GM10847 (cell line): Measurements from ENCODE around the gene NEO1.

ENCODE experiments used
- POLR2A ChIP-seq: IDR thresholded peaks from 2 replicates; pipeline ENCODE4 v1.6.1; 2011; ENCODE audit not compliant: insufficient read length; ENCODE audit errors: extremely low read depth

NEO1 gene

DNA sequence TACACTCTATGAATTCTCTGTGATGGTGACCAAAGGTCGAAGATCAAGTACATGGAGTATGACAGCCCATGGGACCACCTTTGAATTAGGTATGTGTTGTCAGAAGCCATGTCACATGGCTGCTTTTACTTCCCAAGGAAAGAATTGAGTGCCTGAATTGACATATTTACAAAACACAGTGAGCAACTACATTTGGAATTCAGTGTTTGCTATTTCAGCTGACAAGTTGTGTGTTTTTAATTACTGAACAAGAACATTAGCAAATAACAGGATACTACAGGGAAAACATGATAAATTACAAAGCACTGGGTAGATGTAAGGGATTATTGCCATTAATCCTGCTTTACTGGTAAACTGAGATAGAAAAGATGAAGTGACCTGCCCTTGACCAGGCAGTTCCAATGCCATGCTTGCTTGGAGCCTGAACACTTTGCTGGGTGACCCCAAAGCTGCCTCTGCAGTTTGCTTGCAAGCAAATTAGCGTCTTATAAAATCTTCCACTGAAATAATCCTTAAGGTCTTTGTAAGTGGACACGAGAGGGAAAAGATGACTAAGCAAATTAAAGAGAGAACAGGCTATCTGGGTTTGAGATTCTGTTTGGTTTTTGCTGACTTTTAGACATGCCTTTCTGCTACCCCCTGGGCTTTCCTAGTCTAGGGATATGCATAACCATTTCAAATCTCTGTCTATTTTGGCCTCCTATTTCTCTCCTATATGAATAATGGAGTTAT lies 218.3 kb downstream of the NEO1 start:
- TF ChIP-seq POLR2A, result no peak

DNA sequence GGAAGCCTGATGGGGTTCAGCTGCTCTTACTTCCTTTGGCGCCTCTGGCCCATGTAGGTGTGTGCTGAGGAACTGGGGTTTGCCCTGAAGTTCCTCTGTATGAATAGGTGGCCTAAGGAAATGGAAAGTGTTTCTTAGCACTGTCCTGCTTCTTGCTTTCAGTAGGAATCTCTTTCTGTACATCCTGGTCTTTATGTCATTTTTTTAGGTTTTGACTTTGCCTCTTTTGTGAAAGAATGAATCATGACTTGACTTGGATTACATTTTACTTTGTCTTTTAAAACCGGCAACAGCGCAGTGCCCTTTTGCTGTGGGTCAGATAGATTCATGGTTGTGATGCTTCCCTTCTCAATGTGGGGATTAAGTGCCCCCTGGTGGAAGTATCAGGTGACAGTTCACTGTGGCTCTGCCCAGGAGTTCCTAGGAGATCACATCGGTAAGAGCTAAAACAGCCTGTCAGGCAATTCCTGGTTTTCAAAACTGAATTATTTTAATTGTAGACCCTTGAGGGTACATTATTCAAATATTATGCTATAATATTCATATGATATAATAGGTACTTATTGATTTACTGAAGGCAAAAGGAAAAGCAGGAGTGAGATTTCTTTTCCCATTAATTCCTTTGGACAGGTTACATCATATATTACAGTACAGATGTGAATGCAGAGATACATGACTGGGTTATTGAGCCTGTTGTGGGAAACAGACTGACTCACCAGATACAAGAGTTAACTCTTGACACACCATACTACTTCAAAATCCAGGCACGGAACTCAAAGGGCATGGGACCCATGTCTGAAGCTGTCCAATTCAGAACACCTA lies 221.1 kb downstream of the NEO1 start:
- no peak for TF ChIP-seq POLR2A

DNA sequence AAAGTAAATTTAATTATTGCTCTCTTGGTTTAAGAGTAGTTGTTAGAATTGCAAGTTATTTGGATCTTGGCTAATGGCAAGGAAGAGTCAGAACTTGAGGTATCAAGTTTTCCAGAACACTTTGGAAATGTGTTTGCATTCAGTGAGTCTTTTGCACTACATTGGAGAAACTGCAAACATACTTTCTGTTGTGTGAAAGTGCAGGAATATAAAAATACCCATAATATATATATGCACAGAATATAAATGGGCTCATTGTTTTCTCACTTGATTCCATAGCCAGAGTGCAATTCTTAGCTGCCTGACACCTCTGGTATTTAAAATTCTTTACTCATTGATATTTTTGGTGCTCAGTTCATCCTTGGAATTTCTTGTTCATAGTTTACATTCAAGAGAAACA lies 223.6 kb downstream of the NEO1 start:
- TF ChIP-seq POLR2A, result no peak

DNA sequence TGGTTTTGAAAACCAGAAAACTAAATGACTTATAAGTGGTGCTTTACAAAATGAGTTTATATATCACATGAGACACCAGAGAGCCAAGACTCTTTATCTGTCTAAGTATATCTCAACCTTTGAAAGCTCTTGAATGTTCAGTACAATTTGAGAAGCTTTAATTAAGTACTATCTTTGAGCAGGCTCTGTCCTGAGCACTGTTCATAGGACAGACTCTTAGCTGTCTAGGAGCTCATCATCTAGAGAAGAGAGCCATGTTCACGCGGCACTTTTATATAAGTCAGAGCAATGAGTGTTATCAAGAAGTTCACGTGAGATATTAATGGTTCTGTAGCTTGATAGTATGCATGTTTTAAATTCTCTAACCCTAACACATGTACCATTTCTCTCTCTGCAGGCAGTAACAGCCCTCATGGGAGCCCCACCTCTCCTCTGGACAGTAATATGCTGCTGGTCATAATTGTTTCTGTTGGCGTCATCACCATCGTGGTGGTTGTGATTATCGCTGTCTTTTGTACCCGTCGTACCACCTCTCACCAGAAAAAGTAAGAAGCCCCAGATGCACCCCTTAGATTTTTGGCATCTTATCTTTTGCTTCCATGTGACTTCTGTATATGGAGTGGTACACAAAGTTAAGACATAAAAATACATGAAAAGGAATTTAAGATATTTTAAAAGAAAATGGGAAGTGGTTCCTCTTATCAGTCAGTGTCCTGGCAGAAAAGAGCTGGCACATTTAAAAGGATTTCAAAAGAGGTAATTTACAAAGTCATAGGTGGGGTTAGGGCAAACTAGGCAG lies 230.5 kb downstream of the NEO1 start:
- no peak for TF ChIP-seq POLR2A

DNA sequence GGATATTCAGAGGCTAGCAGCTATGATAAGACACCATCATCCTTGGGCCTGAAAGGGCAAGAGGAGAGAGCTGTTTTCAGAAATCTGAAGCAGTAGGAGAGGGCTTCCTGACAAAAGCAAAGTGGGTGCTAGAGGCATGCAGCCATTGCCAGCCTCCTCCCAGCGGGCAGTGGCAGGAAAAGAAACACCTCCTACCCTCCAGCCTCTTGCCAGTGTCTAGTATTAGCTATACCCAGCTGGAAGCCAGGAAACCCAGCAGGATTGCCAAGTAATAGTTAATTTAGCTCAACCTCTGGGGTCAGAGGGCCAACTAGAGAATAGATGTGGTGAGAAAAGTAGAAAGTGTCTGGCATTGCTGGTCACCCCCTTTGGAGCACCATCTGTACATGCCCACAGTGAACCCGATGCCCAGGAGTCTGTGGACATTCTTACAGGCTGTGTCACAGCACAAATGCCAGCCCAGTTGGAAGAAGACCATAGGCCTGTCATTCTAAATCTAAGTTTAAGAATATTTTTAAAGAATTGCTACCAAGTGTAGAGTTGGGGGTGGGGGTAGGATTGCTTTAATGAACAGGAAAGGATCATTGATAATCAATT lies 231.2 kb downstream of the NEO1 start:
- no peak for TF ChIP-seq POLR2A

DNA sequence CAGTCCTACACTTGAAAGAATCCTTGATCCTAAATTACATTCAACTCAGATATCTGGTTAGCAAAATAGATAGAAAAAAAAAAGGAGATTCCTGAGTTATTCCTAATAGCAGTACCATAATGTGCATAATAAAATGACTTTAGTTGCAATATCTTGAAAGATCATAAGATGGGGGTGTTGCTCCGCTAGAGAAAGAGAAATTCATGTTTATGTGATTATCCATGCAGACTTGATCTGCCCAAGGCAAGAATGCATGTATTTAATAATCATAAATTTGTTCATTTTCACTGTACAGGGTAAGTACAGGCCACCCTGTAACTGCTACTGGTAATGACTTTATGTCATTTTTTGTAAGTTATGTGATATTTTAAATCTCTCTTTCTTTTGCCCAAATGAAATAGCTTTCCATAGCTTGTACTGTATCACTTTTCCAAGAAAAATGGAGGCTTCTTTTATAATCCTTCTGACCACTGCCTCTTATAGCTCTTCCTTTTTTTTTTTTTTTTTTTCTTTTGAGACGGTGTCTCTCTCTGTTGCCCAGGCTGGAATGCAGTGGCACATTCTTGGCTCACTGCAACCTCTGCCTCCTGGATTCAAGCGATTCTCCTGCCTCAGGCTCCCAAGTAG lies 231.9 kb downstream of the NEO1 start:
- no peak for TF ChIP-seq POLR2A

DNA sequence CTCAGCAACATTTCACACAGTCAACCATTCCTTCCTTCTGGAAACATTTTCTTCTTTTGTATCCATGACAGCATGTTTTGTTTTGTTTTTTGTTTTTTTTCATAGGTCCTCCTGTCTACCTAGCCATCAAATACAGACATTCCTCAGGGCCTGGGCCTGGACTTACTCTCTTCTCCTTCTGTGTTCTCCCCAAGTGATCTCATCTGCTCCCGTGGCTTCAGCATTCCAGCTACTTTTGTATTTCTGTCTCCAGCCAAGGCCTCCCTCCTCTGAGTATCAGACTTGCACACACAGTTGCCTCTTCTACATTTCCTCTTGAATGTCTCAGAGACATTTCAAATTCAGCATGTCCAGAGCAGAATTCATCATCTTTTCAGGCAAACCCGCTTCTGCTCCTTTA lies 234.0 kb downstream of the NEO1 start:
- no peak for TF ChIP-seq POLR2A

DNA sequence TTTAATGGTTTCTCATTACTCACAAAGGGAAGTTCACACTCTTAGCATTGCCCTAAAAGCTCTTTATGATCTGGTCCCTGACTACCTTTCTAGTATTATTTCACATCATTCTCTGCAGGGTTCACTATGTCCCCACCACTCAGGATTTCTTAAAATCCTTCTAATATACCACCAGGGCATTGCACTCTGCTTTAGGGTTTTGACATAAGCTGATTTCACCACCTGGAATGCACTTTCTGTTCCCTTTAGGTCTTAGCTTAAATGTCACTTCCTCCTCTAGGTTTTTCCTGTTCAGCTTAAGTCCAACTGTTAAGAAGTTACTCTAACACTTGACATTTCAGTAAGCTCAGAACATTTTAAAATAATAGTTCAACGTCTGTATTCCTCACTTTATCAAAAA lies 234.8 kb downstream of the NEO1 start:
- no peak for TF ChIP-seq POLR2A

DNA sequence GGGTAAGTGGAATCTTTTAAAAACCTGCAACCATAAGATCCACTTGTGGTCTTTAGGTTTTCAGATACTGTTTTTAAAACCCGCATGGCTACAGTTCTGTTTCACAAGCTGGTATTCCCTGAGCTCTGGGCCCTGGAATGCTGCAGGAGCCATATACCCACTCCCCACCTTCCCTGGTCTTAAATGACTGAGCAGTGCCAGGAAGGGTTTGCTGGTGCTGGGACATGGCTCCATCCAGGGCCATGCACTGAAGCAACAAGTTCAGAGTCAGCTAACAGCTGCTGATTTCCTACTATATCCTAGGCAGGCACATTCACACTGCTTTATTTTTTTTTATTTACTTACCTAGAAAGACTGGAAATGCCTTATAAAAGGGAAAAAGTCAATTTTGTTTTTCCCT lies 239.2 kb downstream of the NEO1 start:
- no peak for TF ChIP-seq POLR2A

DNA sequence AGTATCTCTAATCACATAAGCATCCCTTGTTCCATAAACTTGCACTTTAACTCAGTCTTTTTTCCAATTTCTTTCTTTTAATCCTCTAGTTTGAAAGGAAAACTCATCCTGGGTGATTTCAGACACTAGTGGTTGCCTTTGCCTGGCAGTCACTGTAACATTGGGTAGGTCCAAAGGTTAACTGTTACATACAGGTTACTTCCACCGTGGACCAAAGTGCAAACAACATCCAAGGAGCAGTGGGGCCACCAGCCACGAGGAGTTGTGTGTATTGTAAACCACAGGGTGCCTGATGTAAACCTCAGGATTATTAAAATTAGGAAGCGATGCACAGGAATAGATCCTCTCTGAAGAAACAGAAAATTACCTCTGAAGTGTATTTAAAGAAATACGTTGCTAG lies 241.5 kb downstream of the NEO1 start:
- no peak for TF ChIP-seq POLR2A

DNA sequence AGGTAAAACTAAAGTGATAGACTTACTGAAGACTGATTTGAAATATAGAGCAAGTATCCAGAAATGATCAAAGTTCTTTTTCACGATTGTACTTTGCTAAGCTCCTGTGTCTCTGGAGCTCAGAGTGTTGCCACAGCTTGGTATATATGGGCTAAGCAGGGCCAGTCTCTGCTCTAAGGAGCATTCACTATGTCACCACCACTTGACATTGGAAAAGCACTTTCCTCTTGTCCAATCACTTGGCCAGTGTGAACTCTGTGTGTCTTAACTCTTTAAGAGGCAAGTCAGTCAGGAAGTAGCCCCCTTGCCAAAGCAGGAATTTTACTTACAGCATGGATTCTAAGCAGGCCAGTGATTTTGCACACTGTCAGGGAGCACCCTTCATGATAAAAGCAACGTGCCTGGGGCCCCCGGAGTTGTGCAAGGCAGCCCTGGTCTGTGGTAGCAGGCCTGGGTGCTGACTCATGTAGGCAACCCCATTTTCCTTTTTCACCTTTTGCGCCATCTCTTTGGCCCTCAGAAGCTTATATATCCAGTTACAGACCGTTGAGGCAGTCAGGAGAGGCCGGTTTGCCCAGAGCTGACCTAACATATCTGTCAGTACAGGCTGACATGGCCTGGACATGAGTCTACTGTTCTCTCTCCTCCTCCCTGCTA lies 243.5 kb downstream of the NEO1 start:
- TF ChIP-seq POLR2A, result no peak

DNA sequence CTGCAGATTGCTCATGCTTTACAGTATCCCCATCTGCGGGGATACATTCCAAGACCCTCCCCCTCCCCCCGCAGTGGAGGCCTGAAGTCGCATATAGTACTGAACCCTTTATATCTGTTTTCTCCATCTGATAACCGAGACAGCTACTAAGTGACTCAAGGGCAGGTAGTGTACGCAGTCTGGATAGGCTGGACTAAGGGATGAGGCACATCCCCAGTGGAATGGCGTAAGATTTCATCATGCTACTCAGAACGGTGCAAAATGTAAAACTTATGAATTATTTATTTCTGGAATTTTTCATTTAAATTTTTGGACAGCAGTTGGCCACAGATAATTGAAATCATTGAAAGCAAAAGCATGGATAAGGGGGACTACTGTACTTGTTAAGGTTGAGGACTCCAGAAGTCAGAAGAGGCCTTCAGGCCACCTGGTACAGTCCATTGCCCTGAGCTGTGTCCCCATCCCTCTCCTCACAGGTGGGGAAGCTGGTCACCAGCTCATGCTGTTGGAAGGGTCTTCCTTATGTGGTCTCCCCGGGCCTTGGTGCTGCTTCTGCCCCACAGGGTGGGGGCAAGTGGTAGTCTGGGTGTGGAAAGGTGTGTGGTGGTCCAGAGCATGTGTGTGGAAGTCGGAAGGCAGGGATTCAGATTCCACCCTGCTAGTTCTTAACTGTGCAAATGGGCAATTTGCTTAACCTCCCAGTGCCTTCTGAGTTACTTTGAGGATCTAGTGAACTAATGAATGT lies 244.5 kb downstream of the NEO1 start:
- no peak for TF ChIP-seq POLR2A

DNA sequence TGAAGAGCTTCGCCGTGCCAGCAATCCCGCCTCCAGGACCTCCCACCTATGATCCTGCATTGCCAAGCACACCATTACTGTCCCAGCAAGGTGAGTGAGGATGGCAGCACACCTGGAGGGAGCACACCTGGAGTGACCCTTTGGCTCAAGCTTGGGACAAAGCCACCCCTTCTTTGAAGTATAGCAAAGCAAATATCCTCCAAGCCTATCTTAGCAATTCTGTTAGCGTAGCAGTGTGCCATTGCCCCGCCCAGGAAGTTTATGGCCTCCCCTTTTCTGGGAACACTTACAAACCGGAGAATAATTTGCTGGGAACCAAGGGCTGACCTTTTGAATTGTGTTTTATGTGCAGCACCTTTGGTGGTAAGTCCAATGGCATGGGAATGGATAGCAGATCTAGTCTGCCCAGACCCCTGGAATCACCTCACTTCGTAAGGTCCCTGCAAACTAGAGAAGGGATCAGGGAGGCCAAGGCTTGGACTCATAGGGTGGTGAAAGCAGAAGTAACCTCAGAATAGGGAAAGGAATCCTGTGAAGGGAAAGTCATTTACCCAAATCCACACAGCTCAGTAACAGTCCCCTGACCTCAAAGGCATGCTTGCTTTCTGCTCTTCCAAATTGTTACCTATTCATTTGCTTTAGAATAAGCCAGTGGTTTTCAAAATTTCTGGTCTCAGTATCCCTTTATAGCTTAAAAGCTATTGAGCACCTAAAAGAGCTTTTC lies 246.4 kb downstream of the NEO1 start:
- no peak for TF ChIP-seq POLR2A
